NCI-H187 (cell line): ENCODE measurements around the gene FARS2.

ENCODE experiments used
- DNase-seq, 2 experiments: peaks; one replicate each; lab custom pipeline; 2025; lab: John Stamatoyannopoulos, UW

FARS2 gene

DNA sequence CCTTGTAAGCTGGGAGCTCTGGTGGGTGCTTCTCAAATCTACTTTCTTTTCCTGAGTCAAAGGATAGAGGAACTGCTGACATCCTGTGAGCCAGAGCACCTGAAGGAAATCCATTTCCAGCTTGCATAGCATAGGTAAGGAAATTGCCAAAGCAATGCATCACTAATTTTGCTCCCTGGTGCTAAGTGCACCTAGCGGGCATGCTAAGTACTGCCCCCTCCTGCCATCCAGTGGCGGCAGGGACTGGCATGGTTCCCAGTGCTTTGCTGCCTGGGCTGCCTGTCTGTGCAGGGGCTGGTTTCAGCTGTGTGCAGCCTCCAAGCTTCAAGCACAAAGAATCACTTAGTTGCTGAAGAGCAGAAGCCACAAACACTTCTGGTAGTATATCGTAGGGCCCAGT lies 63.9 kb downstream of the FARS2 start:
- no peak for DNase-seq

DNA sequence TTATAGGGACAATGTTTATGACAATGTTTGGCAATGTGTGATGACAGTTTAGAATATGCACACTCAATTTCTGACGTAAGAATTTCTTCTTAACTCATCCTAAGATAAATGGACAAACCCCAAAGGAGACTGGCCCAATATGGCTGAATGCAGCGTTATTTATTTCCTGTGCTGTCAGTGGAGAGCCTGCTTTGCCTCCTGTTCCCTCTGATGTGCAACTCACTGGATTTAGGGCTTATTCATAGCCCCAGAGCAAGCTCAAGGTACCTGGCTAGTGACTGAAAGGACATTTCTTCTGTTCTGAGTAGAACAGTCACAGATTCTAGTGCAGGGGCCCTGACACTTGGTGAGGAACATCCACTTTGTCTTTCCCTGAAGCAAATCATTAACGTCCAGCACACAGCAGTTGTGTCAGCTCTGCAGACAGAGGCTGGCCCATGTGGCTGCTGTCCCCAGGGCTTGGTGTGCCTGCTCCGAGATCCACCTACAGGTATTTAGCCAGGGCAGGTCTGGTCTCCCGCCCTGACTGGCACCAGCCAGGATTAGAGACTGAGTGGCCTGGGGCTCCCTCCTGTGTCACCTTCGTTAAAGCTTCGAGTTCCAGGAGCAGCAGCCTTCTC lies 64.8 kb downstream of the FARS2 start:
- DNase-seq, result no peak

DNA sequence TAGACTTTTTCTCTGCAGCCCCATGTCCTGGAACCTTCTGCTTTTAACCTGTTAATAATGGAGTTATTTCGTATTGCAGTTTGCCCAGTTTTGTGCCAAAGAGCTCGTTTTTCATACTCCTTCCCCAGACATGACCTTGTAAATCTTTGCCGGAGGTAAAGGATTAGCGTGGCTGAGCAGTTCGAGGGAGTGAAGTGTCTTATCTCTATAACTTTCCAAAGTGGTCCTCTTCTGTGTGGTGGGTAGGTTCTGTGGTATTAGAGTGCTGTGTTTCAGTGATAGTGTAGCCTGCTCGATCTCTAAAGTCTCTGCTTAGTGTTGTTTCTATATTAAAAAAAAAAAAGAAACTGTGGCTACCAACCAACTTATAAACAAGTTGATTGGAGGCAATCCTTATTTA lies 67.5 kb downstream of the FARS2 start:
- DNase-seq, result no peak

DNA sequence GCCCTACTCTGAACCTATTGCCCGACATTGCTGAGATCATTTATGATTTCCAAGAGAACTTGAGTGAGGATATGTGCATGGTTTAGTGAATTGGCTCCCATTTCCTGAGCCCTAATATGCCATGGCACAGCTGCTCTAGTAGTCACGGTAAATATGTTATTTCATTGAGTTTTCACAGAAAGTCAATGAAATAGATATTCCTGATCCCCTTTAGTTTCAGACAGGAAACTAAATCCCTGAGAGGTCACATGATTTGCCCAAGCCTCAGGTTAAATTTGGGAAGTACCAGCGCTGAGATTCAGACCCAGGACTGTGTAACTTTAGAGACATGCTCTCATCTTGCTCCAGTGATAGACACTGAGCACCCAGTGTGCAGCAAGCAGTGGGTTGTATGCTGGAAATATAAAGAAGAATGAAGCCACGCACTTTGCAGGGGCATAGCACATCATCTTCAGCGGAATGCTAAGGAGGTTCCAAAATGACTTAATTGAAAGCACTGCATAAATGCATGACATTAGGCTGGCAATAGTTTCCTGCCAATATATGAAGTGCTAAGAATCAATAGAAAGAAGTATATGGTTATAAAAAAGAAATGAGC lies 70.6 kb downstream of the FARS2 start:
- DNase-seq, result no peak

DNA sequence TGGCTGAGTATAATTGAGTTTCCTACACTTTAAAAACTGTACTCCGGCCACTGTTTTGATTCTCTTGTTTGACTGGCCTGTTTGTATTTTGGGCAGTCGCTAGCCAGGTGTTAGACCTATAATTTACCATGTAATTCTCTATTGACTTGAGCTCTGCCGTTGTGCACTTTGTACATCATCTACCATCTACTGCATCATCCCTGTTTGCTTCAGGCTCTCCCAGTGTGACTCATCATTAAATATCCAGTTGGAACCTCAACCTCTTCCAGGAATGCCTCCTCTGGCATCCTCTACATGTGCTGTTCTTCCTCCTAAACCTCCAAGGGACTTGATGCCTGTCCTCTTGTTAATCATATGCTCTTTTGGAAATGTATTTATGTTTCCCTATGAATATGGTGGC lies 72.3 kb downstream of the FARS2 start:
- no peak for DNase-seq

DNA sequence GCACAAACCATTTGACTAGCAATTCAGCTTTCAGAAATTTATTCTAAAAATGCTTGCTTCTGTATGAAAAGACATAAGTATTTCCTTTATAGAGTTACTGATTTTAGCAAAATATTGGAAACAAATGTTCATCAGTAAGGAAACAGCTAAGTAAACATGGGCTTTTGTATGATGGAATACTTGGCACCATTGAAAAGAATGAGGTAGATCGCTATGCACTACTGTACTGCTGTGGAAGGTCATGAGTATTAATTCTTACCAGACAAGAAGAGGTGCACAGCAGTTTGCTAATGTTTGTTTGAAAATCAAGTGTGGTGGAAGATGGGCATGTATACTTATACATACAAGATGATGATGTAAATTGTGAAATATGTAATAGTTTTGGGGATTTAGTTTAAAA lies 73.0 kb downstream of the FARS2 start:
- no peak for DNase-seq

DNA sequence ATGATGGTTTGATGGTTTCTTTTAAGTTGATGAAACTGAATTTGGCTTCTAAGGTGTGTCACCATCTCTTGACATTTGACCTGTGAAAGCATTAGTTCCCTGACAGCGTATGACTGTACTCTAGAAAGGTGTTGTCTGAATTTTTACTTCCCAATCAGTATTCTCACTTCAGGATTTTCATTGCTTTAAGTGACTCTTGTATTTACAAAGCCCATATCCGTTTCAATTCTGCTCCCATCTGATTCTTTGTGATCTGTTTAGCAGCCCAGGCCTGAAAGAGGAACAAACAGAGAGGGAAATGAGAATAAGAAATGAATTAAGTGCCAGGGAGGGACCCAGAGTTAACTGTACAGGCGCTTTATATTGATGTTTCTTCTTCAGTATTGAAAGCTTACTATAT lies 73.7 kb downstream of the FARS2 start:
- no peak for DNase-seq

DNA sequence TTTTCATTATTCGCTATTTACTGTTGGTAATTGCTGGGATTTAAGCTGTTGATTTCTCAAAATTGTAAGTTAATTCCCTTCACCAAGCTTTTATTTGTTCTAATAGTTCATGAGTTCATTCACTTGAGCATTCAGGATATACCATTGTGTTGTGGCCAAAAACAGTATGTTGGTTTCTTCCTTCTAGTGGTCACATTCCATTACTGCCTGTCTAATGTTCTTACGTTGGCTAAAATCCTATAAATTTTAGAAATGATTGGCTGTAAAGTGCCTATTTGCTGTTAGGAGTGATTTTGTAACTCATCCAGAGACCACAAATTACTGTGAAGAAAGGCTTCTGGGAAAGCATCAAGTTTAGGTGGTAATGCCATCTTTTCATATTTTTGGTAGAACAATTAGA lies 76.3 kb downstream of the FARS2 start:
- no peak for DNase-seq

DNA sequence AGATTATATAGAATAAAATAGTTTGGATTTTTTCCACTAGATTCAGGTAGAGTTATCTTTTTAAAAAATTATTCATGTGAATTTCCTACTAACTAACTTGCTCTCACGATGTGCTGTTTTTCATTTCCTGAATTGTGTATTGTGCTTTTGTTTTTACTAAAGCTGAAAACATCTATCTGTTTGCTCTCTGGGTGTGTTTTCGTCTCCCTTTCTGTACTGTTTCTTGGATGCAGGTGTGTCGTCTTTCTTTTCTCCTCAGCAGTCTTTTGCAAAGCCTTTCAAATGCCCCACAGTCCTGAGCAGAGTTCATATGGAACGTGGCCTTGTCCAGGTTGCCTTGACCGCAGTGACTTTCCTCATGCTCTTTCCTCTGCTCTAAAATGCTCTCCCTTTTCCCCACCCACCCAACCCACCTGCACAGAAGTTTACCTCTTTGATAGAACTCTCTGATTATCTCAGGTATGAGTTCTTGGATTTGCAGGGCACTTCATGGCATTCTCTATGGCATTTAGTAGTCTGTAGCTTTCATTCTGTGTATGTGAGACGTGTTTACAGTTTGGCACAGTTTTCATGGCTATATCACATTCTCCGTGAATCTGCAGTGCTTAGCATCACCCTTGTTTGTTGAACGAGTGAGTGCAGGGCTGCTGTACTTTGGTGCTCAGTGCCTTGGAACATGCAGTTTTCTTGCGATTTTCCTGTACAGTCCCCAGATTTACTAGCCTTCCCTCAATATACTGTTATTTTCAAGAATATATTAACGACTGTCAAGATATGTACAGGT lies 77.1 kb downstream of the FARS2 start:
- DNase-seq, result no peak

DNA sequence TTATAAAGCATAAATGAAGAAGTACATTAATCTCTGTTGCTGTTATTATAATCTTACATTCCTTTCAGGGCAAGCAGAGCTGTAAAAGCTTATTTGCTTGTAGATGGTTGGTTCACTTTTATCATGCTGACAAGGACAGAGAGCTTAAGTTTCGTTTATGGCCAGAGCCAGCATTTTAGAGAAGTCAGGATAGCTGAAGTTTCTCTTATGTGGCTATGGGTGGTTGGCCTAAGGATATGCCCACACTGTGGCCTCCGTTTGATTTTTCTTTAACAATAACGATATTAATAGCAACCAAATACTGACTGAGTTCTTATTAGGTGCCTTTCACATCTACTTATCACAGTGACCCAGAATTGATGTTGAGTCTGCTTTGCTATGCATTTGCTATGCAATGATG lies 78.5 kb downstream of the FARS2 start:
- no peak for DNase-seq

DNA sequence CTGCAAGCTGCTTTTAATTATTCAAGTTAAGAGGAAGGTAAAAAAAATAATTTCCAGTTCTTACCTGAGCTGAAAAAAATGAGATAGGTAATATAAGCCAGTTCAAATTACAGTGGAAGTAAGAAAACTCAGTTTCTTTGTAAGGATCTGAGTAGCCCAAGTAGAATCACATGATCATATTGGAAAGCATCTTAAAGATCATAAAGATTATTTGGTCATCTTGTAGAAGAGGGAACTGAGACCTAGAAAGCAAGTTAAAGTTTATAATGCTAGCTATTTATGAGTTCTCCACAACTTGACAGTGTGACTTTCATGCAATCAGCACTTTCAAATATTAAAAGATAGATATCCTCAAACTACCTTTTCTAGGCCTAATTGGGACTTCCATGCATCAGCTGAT lies 80.5 kb downstream of the FARS2 start:
- DNase-seq, result no peak

DNA sequence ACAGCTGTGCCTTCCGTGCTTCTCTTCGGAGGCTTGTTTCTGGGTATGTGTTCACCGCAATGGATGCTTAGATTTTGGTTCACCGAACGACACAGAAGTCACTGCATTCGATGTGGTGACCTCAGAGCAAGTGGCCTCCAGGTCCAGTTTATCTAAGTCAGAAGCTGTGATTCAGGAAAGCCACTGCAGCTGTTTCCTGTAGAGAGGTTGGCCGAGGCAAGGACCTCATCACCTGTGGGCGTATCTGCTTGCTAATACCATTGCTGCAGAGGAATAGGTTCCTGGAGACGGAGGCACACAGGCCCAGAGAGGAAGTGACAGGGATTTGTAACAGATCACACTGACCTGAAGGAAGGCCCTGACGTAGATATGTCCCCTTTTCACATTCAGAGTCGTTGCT lies 82.7 kb downstream of the FARS2 start:
- DNase-seq, result no peak

DNA sequence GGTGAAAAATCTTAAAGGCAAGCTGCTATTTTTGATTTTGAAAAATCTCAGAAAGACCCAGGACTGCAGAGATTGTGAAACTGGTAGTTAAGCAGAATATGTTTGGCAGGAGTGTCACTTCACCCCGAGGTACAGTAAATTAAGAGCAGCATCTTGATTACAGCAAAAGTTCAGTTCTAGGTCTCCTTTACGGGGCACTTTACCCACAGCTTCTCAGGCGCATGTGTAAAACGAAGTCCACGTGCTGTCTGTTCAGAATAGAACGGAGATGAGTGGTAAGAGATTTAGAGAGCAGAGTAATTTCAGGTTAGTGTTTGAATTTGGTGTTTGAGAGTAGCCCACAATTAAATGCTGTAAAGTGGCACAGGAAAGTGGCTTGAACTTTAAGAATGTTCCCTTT lies 84.0 kb downstream of the FARS2 start:
- DNase-seq, result no peak

DNA sequence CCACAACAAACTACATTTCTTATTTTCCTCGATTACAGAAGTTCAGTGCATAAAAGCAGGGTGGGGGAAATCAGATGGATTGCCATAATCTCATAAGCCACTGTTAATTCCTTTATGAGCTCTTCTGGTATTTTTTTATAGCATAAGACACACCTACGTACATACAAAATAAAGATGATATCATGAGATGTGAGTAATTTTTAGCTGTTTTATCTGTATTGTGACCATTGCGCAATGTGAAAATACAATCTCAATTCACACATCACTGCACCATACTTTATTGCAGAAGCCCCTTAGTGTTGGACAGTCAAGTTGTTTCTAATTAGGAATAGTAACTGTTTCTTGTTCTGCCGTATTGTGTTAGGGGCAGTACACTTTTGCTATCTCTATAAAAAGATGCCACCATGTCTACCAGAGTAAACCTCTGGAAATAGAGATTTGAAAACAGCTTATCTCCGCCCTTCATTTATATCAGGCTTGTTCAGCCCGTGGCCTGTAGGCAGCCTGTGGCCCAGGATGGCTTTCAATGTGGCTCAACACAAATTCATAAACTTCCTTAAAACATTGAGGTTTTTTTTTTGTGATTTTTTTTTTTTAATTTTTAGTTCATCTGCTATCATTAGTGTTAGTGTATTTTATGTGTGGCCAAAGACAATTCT lies 90.4 kb downstream of the FARS2 start:
- DNase-seq, result no peak

DNA sequence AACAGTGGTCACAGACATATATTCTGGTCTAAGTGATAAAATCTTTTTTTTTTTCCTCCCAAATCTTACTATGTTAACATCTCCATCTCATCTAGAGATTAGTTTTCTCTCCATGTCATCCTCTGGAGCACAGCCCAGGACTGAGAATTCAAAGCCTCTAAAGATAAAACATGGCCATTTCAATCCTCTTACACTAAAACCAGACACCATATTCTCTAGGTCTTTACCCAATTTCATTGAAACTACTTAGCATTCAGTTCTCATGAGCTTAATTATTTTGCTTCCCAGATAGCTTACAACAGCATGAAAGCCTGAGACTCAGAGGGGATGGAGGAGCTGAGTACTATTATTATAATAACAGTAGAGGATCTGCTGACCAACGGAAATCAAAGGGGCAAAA lies 92.7 kb downstream of the FARS2 start:
- DNase-seq, result no peak

DNA sequence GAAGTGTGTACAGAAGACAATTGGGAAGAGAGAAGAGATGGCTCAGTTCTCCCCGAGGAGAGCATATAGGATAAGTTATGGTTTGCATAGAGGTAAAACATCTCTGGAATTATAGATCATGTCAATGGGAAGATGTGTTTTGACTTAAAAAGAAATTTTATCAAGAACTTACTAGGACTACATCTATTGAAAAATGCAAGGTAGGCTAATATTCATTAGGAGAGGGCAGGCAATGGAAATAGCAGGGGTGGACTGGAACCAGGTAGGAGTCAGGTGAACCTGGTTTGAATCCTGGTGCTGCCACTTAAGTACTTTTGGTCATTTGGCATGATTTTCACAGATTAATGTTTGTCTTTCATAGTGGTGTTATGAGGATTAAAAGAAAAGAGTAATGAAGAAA lies 96.2 kb downstream of the FARS2 start:
- no peak for DNase-seq

DNA sequence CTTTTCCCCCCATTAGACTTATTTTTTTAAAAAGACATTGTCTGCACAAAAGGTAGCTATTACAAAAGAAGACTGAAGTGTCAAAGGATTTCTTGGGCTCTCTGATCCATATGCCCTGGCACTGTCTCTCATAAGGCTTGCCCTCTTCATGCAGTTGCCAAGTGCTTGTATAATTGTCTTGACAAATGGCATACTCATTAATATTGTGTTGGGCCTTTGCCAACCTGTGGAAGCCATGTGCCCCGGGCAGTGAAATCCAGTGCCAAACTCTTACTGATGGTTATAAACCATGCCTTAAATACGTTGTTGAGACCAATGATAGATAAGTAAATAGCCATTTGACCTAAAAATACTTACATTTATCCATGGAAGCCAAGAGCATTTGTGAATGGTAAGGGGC lies 98.1 kb downstream of the FARS2 start:
- no peak for DNase-seq

DNA sequence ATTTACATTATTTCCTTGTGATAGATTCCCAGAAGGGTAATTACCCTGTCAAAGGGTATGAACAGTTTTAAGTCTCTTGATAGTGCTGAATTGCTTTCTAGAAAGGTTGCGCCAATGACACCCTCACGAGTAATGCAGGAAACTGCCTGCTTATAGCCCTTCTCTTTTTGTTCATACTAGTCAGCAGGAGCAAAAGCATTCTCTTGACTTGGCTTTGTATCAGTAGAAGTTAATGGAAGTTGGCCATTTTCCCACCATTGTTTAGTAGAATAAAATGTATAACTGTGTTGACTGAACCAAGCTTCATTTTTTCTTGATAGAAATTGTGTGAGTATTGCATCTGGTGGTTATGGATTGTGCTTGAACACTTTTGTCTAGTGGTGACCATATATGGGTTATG lies 100.1 kb downstream of the FARS2 start:
- no peak for DNase-seq

DNA sequence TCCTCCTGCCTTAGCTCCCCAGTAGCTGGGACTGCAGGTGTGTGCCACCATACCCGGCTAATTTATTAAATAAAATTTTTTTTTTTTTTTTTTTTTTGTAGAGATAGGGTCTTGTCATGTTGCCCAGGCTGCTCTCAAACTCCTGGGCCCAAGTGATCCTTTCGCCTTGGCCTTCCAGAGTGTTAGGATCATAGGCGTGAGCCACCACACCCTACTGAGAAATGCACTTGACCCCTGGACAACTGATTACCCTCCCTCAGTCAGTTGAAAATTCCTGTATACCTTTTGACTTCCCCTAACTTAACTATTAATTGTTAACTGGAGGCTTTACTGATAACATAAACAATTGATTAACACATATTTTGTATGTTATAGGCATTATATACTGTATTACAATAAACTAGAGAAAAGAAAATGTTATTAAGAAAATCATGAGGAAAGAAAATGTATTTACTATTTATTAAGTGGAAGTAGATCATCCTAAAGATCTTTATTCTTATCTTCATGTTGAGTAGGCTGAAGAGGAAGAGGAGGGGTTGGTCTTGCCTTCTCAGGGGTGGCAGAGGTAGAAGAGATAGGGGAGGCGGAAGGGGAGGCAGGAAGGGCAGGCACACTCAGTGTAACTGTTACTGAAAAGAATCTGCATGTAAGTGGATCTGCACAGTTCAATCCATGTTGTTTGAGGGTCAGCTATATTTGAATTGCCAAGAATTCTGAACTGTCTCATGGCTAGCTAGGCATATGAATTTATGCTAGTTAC lies 104.3 kb downstream of the FARS2 start:
- DNase-seq, result no peak

DNA sequence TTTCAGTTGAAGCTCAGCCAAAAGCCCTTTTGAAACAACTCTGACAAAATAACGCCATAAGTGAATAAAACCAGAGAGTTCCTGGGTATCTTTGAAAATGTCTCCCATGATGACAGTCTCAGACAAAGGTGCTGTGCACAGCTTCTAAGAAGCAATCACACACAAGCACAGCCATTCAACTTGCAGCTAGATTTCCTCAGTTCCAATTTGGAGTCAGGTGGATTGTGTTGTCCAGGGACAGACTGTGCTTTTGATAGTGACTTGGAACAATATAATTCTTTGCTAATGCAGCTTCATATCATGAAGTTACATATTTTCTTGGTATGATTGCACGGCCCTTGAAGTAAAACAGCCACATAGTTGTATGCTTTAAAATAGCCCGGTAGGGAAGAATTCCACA lies 105.6 kb downstream of the FARS2 start:
- no peak for DNase-seq

DNA sequence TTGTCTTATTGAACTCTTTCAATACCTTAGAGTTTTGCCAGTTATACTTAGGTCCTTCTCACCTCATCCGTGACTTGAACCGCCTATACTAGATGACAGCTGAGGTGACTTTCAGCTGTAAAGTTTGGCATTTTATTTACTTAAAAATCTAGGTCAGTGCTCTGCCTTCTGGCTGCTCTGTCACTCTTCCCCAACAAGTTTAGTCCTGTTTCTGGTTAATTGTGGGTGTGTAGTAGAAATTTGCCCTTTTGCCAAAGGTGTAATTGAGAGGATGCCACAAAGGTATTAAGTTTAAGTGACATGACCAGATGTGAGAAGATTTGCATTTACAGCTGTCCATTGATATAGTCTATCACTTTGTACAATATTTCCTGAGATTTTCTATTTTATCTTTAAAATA lies 106.2 kb downstream of the FARS2 start:
- DNase-seq, result no peak

DNA sequence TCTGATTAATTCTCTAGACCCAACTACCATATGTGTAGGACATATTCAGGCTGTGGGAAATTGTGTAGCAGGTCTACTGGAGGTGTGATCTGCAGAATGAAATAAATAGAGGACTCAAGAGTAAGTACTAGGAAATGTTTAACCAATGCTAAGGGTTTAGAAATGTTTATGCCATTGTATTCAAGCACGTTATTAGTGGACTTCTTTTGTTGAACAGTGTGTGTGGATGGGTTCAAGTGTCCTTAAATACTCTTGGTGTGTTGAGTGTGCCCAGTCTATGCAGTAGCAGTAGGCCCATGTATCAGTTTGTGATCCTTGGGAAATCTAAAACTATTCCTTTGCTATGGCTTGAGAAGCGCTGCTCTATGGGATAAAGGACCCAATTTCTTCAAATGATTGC lies 112.1 kb downstream of the FARS2 start:
- no peak for DNase-seq
